ENCODE results near the gene ASXL2. TPM values are rescaled to one million over a fixed set of nuclear protein-coding genes. Genes with fewer than 3 reads are reported as not detected.

ASXL2 gene
- total RNA-seq, 1 experiment from 2014 or later, result 10.7 TPM

DNA sequence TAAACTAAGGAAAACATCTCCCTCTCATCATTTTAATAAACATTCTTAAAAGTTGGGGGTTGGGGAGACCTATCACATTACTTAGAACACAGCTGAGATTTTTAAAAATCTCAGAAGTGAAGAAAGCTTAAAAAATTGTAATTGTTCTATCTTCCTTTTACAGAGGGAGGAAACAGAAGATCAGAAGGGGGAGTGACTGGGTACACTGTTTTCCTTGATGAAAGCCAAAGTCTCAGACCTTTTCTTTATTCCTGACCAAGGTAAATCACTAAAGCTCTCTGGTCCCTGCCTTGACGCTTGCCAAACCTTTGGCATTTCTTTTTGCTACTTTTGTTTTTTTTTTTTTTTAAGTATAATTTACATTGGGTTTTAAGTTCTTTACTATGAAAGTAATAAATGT is 119.9 kb downstream of the ASXL2 start:
- no peak for DNase-seq (ENCODE audit: low spot score)
- in situ Hi-C loops (cut with HindIII; ENCODE audit: low sequenced_read_pairs), result no loop called here

DNA sequence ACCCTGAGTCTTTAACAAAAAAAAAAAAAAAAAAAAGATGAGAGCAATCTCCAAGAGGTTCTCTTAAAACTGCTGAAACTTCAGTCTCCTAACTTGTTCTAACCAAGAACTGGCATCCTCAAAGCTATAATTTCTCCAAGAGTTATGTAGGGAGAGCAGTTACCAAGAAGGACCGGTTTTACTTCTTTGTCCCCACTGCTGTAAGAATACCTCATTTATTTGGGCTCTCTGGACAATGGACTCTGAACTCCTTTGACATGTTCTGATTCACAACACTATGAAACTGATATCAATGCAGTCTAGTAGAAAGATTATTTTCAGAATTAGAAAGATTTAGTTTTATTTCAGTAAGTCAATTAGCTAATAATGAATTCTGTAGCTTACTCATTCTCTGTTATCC is 120.4 kb downstream of the ASXL2 start:
- in situ Hi-C loops (cut with HindIII; ENCODE audit: low sequenced_read_pairs), result no loop called here

DNA sequence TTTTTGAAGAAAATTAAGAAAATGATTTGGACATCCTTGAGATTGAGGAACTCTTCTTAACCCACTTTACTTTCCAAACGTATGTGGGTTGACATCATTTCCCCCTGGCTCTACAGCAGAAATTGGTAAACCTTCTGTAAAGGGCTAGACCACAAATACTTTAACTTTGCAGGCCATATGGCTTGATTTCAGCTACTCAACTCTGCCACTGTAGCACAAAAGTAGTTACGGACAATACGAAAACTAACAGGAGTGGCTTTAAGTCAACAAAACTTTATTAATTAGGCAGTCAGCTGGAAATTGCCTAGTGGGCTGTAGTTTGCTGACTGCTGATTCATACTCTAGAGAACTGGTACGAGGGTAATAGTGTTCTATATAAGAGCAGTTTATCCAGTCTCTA is 121.8 kb downstream of the ASXL2 start:
- no peak for DNase-seq (ENCODE audit: low spot score)
- in situ Hi-C loops (cut with HindIII; ENCODE audit: low sequenced_read_pairs), result no loop called here

More for the DNA sequence above, 120.4 kb downstream of the ASXL2 start:
- no peak for DNase-seq (ENCODE audit: low spot score)

DNA sequence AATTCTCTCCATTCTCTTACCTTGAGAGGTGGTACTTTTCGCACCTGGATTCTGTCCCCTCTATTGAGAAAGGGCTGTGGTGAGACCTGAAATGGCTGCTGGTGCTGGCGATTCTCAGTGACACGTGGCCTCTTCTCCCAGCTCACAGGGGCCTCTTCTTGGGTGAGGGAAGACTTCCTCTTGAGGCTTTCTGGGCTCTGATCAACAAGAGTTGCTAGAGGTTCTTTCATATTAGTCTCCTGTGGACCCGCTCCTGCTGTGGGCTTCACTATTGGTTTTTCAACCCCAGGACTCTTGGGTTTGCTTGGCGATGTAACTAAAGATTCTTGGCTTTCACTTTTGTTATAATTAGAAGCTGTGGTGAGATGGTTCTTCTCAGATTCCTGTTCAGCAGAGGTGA is 128.6 kb downstream of the ASXL2 start:
- no peak for DNase-seq (ENCODE audit: low spot score)
- in situ Hi-C loops (cut with HindIII; ENCODE audit: low sequenced_read_pairs), result no loop called here

DNA sequence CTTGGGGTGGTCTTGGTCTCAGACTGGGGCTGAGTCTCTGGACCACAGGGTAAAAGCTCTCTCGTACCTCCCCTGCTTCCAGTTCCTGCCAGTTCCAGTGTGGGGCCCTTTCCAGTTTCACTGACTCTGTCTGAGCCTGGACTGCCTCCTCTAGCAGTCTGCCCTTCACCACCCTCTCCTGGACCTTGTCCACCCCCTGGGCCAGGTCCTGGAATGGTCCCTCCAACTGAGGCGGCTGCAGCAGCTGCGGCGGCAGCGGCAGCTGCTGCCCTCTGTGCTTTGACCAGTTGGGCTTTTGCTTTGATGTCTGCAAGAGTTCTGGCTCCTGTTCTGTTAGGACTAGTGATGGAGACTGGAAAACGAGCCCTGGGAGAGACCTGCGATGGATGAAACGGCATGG is 134.2 kb downstream of the ASXL2 start:
- no peak for DNase-seq (ENCODE audit: low spot score)
- in situ Hi-C loops (cut with HindIII; ENCODE audit: low sequenced_read_pairs), result no loop called here

DNA sequence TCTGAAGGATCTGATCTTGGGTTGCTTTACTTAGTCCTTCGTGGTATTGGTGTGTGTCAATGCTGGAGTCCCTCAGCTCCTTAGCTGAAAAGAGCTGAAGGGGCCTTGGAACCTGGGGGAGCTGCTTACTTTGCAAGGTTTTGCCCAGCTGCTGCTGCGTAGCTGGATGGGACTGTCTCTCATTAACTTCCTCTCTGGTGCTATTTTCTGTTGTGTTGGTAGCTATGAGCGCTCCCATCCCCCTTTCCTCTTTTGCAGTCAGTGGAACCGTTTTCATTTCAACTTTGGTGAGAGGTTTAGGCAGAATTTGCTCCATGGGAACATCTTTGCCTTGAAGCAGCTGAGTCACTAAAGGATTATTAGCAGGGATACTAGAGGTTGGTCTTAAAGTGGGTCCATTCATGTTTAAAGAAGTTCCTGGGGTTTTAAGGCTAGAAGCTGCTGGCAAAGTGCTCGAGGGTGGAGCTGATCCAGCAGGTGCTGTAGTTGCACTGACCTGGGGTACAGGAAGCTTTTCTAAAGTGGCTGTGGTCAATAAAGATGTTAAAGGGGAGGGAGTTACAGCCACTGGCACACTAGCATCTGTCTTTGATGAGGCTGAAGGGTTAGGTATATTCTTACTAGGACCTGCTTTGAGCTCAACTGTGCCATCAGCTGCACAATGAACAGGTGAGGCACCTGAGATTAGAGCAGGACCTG is 135.0 kb downstream of the ASXL2 start:
- in situ Hi-C loops (cut with HindIII; ENCODE audit: low sequenced_read_pairs), result no loop called here
- DNase-seq (ENCODE audit: low spot score), result no peak

DNA sequence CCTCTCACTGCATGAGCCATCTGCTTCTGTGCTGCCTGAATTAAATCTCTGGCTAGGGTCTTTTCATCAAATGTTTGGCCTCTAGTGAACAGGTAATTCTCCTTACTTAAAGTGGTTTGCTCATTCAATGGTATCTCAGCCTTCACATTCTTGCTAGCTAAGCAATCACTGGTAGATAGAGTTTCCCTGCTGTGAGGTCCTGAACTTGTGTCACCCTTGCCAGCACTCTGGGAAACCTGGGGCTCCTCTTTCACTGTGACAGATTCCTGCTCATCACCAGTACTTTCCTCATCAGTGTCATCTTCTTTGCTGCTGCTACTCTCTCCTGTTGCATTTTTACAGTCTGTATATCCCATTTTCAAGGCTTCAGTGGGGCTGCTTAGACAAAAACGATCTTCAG is 135.8 kb downstream of the ASXL2 start:
- no peak for DNase-seq (ENCODE audit: low spot score)
- in situ Hi-C loops (cut with HindIII; ENCODE audit: low sequenced_read_pairs), result no loop called here

DNA sequence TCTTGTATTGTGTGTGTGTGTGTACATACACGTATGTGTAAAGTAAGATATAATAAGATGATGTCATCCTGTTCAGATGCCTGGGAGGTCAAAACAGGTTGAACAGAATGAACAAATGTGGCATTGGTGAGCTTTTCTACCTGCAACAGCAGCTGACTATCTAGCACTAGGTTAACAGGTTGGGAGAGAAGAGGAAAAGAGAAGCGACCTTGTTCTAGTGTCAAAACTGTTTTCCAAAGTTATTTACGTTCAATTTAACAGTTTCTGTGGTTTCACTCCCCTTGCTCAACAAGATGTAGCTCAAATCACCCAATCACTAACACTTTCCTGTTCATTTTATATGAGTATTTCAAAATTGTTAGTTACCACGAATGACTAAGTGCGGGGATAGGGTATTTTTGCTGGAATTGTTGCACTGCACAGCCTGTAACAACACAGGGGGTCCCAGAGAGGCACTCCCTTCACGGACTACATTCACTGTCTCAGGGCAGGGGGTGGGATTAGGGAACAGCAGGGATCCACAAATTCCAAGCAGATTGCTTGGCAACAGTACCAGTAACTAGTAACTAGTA is 137.4 kb downstream of the ASXL2 start:
- in situ Hi-C loops (cut with HindIII; ENCODE audit: low sequenced_read_pairs), result no loop called here
- DNase-seq (ENCODE audit: low spot score), result peak; percentile 65

DNA sequence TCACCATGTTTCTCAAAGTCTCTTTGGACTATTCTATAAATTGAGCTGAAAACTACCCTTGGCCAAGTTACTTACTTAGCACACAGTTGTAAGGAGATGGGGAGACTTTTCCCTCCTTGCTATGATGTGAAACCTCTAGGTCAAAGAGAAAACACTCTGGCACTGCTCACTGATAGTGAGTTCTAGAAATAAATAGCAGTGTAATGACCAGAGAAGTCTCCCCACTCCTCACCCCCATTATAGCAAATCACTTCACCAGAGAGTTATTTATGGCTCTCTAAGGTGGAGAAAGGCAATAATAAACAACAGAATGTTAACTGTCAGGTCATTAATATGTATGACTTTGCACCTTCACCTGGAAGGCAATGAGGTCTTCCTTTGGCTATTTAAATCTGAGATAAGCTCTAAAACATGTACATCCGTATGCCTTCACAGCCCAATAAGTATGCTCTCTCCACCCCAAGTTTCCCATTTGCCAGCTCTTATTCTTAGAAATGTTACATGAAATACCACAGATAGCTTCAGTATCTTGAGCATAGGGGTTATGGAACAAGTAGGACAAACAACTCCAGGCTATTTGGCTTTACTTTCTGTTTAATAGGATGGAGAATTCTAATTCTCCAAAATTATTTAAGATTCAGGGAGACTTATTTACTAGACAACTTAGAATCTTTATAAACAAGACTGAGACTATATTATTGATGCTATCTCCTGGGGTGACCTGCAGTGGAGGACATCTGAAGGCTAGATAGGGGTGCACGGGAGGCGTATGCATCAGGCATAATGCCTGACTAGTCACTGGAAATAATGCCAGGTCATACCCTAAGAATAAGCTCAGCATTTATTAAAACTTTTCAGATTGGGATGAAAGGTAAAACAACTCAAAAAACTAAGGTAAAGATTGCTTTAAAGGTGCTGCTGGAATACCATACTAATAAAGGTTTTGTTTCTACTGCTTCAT is 139.6 kb downstream of the ASXL2 start:
- no peak for DNase-seq (ENCODE audit: low spot score)
- in situ Hi-C loops (cut with HindIII; ENCODE audit: low sequenced_read_pairs), result no loop called here

DNA sequence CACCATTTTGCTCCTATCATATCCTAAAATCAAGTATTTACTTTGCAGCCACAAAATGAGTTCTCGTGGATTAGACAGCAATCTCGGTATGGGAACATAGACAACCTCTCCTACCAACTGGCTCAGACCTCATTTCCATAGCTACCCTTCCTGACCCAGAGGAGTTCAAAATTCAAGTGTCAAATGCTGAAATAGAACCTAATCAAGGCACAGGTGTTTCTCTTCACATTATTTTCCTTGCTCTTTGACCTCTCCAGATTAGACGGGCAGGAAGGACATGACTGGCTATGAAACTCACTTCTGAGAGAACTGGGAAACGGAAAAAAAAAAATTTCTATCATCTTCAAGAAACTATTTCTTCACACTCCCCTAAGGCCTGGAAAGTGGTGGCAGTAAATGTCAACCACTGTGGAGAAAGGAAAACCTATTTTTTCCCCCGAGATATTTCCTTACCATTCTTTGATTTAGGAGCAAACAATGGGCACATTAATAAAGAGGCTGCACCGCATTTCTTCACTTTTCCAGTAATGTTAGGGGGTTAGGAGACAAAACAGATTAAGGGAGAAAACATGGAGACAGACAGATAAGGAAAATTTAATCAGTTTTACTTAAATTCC is 141.3 kb downstream of the ASXL2 start:
- in situ Hi-C loops (cut with HindIII; ENCODE audit: low sequenced_read_pairs), result no loop called here
- DNase-seq (ENCODE audit: low spot score), result no peak

DNA sequence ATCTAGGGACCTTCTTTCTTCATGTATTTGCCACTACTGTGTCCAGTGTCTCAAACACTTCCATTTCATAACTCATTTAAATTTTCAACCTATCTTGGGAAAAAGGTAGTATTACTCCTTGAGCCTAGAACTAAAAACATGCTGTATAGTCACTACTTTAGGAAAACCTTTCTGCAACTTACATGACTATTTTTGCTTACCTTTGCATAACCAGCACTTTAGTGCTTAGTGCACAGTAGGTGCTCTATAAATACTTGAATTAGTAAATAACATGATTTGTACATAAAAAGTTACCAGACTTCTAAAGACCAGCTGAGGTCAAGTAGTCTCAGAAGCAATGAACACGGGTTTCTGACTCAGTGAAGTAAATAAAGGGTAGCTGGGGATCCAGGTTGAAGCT is 142.5 kb downstream of the ASXL2 start:
- no peak for DNase-seq (ENCODE audit: low spot score)
- in situ Hi-C loops (cut with HindIII; ENCODE audit: low sequenced_read_pairs), result no loop called here

DNA sequence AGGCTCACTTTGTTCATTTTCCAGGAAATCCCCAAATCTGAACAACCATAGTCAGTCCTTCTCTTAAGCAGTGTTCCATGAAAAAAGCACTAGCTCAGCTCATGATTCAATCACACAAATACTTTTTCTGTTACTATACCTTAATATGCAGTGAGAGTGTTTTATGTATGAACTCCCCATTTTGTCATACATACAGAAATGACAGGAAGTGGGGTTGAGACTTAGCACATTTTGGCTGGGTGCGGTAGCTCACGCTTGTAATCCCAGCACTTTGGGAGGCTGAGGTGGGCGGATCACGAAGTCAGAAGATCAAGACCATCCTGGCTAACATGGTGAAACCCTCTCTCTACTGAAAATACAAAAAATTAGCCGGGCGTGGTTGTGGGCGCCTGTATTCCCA is 149.7 kb downstream of the ASXL2 start:
- no peak for DNase-seq (ENCODE audit: low spot score)
- in situ Hi-C loops (cut with HindIII; ENCODE audit: low sequenced_read_pairs), result no loop called here

DNA sequence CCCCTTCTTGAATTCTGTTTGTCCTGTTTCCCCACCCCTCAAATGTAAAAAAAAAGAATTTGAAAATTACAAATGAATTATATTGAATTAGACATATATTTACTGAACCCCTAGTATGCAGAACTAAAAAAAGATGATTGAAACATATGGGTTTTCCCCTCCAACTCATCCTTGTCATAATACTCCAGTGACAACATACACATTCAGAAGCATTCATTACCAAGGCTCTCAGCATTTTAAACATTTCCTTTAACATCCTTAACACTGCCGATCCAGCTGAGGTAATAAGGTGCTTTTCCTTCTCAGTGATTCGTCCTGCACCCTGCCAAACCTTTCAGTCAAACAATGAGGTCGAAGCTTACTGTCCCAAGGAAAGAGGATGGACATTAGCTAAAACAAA is 151.8 kb downstream of the ASXL2 start:
- in situ Hi-C loops (cut with HindIII; ENCODE audit: low sequenced_read_pairs), result no loop called here
- no peak for DNase-seq (ENCODE audit: low spot score)

DNA sequence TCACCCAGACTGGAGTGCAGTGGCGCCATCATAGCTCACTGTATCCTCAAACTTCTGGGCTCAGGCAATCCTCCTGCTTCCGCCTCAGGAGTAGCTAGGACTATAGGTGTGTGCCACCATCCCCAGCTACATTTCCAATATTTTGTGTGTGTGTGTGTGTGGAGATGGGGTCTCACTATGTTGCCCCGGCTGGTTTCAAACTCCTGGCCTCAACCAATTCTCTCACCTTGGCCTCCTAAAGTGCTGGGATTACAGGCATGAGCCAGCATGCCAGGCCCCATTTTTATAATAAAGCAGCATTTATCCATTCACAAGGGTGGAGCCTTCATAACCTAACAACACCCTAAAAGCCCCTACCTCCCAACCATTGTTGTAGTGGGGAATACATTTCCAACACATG is 152.4 kb downstream of the ASXL2 start:
- in situ Hi-C loops (cut with HindIII; ENCODE audit: low sequenced_read_pairs), result no loop called here
- DNase-seq (ENCODE audit: low spot score), result no peak

DNA sequence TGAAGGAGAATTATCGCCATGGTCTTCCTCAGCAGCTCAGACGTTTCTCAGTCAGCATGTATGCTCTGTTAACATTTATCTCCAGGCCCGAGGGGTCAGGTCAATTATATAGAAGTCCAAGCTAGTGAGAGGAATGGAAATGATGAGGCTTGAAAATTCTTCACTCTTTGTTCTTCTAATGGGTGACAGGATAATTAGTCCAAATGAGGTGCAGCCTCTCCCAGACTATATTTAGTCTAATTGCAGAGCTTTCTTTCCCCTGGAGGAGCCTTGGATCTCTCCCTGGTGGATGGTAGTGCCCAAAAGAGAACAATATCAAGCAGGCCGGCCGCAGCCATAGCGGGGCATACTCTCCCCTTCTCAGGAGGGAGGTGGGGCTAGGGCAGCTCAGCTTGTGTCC is 153.5 kb downstream of the ASXL2 start:
- no peak for DNase-seq (ENCODE audit: low spot score)
- in situ Hi-C loops (cut with HindIII; ENCODE audit: low sequenced_read_pairs), result no loop called here

DNA sequence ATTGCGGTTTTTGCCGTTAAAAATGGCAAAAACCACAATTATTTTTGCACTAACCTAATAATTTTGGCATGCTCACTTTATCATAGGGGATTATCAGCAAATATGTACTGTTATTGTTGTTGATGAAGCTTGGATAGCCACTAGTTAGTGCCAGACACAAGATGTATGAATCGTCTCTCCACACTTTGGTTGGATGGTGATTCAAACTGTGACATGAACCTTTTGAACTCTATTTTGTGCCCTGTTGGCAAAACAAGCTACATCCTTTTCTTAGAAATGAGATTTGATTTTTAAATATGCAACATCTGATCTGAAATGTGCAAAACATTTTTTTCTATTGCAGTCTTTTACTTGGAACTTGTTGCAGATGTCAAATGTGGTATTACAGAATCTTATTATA is 156.1 kb downstream of the ASXL2 start:
- in situ Hi-C loops (cut with HindIII; ENCODE audit: low sequenced_read_pairs), result no loop called here
- no peak for DNase-seq (ENCODE audit: low spot score)

DNA sequence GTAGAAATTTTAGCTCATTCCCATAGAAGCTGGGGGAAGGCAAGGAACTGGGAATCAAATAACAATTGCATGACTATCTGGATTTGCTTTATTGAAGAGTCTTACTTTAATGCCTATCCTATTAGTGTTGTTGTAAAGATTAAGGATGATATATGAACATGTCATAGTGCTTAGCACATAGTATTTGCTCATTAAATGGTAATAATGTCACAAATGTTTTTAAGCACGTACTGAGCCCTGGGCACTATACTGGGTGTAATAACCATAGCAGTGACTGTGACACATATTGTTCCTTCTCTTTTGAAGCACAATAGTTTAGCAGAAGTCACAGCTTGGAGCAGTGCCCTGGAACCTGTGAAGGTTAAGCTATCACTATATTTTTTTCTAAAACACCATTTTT is 157.7 kb downstream of the ASXL2 start:
- in situ Hi-C loops (cut with HindIII; ENCODE audit: low sequenced_read_pairs), result no loop called here
- DNase-seq (ENCODE audit: low spot score), result no peak

DNA sequence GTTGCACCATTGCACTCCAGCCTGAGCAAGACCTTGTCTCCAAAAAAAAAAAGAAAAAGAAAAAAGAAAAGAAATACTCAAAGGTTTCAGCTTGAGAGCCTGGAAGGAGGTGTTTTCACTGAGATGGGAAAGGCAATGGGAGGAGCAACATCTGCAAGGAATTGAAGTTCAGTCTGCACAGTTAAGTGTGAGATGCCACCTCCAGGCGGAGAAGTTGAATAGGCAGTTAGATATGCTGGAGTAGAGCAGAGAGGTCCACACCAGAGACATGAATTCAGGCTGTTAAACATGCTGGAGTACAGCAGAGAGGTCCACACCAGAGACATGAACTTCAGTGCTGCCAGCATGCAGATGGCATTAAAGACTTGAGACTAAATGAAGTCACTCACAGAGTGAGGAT is 163.5 kb downstream of the ASXL2 start:
- in situ Hi-C loops (cut with HindIII; ENCODE audit: low sequenced_read_pairs), result no loop called here
- peak; percentile 13 for DNase-seq (ENCODE audit: low spot score)

DNA sequence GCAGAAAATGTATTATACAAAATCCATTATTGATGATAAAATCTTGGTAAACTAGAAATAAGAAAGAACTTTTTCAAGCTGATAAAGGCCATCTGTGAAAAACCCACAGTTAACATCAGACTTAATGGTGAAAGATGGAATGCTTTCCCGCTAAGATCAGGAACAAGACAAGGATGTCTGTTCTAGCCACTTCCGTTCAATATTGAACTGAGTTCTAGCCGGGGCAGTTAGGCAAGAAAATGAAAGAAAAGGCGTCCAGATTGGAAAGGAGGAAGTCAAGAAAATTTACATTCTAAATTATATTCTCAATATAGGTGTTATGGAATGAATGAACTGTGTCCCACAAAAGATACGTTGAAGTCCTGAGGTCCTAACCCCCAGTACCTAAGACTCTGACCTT is 165.8 kb downstream of the ASXL2 start:
- in situ Hi-C loops (cut with HindIII; ENCODE audit: low sequenced_read_pairs), result no loop called here
- DNase-seq (ENCODE audit: low spot score), result no peak
